Lower leg skin (tissue), 3 donors: ENCODE measurements around the gene NPC1L1.

Source experiments
- POLR2A ChIP-seq, 2 donors: fragments of 450-650 bp; IDR thresholded peaks; one replicate each; pipeline ENCODE4 v1.6.1; 2016 to 2017; ENCODE audit warnings: antibody characterized with exemption in 2 of 2, mild to moderate bottlenecking in 1 of 2, moderate library complexity in 1 of 2
- TF ChIP-seq, protein P1 (sequence below), 3 donors: fragments of 450-650 bp; IDR thresholded peaks; one replicate each; pipeline ENCODE4 v1.5.1; 2016; ENCODE audit warnings: antibody characterized with exemption in 3 of 3, mild to moderate bottlenecking in 3 of 3, moderate library complexity in 2 of 3

DNA sequence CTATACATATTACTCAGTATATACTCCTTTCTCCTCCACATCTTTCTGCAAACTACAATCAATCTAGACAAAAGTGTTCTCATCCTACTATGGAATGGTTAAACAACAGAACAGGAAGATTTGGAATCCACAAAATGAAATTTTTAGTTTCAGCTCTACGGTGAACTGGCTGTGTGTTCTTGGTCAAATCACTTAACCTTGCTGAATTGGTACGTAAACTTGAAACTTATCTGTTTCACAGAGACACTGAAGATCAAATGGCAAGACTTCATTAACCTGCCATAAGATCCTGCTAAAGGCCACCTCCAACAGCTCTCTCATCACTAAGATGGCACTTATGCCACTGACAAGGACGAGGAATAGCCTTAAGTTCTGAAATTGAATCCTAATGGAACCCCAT, 52.2 kb downstream of the NPC1L1 start:
- no peak for TF ChIP-seq POLR2A (IDR thresholded peaks at IDR 0.05)
- TF ChIP-seq, protein P1, sequence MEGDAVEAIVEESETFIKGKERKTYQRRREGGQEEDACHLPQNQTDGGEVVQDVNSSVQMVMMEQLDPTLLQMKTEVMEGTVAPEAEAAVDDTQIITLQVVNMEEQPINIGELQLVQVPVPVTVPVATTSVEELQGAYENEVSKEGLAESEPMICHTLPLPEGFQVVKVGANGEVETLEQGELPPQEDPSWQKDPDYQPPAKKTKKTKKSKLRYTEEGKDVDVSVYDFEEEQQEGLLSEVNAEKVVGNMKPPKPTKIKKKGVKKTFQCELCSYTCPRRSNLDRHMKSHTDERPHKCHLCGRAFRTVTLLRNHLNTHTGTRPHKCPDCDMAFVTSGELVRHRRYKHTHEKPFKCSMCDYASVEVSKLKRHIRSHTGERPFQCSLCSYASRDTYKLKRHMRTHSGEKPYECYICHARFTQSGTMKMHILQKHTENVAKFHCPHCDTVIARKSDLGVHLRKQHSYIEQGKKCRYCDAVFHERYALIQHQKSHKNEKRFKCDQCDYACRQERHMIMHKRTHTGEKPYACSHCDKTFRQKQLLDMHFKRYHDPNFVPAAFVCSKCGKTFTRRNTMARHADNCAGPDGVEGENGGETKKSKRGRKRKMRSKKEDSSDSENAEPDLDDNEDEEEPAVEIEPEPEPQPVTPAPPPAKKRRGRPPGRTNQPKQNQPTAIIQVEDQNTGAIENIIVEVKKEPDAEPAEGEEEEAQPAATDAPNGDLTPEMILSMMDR (IDR thresholded peaks at IDR 0.05) = no peak
